Omental fat pad (tissue), 4 donors: ENCODE measurements around the gene ALG14. TPM values are rescaled to one million over a fixed set of nuclear protein-coding genes. Genes with fewer than 3 reads are reported as not detected.

Experiments
- total RNA-seq, 4 donors: library from RNA; depleted of rRNA; stranded (reverse); fragments of >200 nt; gene quantifications; one replicate each; pipeline ENCODE4 v1.1.0, GENCODE V29; 2016

The ALG14 gene
- total RNA-seq, 4 donors from 2014 or later: 0.79 to 2.8 (median 1.4) TPM

Other genes with a start within 250 kb of the ALG14 start
- 100 to 1,000 TPM; 148 to 216 (median 175) TPM for gene CNN3, start 145.8 kb downstream of the ALG14 start, total RNA-seq
- gene TLCD4, start 44.4 kb upstream of the ALG14 start, total RNA-seq: 10 to 100 TPM in 1 of 4 donors, 1 to 10 TPM in 3; 3.7 to 18.5 (median 6.1) TPM
- 10 to 100 TPM in 1 of 4 donors, 1 to 10 TPM in 3; 3.7 to 13.1 (median 5.6) TPM for gene RWDD3, start 161.3 kb upstream of the ALG14 start, total RNA-seq